ENCODE results near the gene PLEKHA8. TPM values are rescaled to one million over a fixed set of nuclear protein-coding genes. Genes with fewer than 3 reads are reported as not detected.
A peak's percentile ranks its signal among the peaks of the same experiment; 100 is the strongest.

Gene PLEKHA8
- total and polyA plus RNA-seq, 10 of the 15 experiments (the other 5 are each of a cell fraction or from before 2014, with no cell fraction given), result 1.1 to 13.2 (median 5.7) TPM

GRCh38 chr7:30028216-30028748, at the start of gene PLEKHA8 (continued):
- peak in 1 of 2 experiments; percentile 66; a peak in 2 of 3 replicates for TF ChIP-seq EGR1 (IDR thresholded peaks at IDR 0.05; ENCODE audit: borderline replicate concordance in 1 of 2, low read depth in 2 of 2, low read length in 2 of 2)
- TF ChIP-seq CBX5 (IDR thresholded peaks at IDR 0.05; ENCODE audit: low read depth), result peak; percentile 85; the same call in 1 of the 2 replicates
- TF ChIP-seq DPF2 (IDR thresholded peaks at IDR 0.05), result peak; percentile 91; the same call in 1 of the 2 replicates
- no peak for TF ChIP-seq BMI1 (IDR thresholded peaks at IDR 0.05; ENCODE audit: borderline replicate concordance)
- TF ChIP-seq TARDBP (IDR thresholded peaks at IDR 0.05; ENCODE audit: borderline replicate concordance), result peak; percentile 71; the same call in 1 of the 2 replicates
- no peak for TF ChIP-seq ZZZ3 (IDR thresholded peaks at IDR 0.05; ENCODE audit: control insufficient read depth, insufficient read length, low read depth)
- TF ChIP-seq, protein P1, sequence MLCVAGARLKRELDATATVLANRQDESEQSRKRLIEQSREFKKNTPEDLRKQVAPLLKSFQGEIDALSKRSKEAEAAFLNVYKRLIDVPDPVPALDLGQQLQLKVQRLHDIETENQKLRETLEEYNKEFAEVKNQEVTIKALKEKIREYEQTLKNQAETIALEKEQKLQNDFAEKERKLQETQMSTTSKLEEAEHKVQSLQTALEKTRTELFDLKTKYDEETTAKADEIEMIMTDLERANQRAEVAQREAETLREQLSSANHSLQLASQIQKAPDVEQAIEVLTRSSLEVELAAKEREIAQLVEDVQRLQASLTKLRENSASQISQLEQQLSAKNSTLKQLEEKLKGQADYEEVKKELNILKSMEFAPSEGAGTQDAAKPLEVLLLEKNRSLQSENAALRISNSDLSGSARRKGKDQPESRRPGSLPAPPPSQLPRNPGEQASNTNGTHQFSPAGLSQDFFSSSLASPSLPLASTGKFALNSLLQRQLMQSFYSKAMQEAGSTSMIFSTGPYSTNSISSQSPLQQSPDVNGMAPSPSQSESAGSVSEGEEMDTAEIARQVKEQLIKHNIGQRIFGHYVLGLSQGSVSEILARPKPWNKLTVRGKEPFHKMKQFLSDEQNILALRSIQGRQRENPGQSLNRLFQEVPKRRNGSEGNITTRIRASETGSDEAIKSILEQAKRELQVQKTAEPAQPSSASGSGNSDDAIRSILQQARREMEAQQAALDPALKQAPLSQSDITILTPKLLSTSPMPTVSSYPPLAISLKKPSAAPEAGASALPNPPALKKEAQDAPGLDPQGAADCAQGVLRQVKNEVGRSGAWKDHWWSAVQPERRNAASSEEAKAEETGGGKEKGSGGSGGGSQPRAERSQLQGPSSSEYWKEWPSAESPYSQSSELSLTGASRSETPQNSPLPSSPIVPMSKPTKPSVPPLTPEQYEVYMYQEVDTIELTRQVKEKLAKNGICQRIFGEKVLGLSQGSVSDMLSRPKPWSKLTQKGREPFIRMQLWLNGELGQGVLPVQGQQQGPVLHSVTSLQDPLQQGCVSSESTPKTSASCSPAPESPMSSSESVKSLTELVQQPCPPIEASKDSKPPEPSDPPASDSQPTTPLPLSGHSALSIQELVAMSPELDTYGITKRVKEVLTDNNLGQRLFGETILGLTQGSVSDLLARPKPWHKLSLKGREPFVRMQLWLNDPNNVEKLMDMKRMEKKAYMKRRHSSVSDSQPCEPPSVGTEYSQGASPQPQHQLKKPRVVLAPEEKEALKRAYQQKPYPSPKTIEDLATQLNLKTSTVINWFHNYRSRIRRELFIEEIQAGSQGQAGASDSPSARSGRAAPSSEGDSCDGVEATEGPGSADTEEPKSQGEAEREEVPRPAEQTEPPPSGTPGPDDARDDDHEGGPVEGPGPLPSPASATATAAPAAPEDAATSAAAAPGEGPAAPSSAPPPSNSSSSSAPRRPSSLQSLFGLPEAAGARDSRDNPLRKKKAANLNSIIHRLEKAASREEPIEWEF (IDR thresholded peaks at IDR 0.05; ENCODE audit: insufficient replicate concordance, low read depth, low read length), result no peak
- TF ChIP-seq FOXK2 (IDR thresholded peaks at IDR 0.05), result no peak
- TF ChIP-seq STAT3 (IDR thresholded peaks at IDR 0.05; ENCODE audit: low read depth, low read length), result no peak
- peak; percentile 41 to 78; a peak in 3 of 4 replicates for TF ChIP-seq BHLHE40 (IDR thresholded peaks at IDR 0.05; ENCODE audit: borderline replicate concordance in 1 of 2, low read depth in 2 of 2, low read length in 1 of 2)
- TF ChIP-seq ESRRA (IDR thresholded peaks at IDR 0.05; ENCODE audit: low read length), result no peak
- peak; percentile 77 for TF ChIP-seq BACH1 (IDR thresholded peaks at IDR 0.05; ENCODE audit: borderline replicate concordance)
- TF ChIP-seq SKIL (IDR thresholded peaks at IDR 0.05; ENCODE audit: low read depth, poor library complexity, severe bottlenecking), result no peak
- TF ChIP-seq, protein P2, sequence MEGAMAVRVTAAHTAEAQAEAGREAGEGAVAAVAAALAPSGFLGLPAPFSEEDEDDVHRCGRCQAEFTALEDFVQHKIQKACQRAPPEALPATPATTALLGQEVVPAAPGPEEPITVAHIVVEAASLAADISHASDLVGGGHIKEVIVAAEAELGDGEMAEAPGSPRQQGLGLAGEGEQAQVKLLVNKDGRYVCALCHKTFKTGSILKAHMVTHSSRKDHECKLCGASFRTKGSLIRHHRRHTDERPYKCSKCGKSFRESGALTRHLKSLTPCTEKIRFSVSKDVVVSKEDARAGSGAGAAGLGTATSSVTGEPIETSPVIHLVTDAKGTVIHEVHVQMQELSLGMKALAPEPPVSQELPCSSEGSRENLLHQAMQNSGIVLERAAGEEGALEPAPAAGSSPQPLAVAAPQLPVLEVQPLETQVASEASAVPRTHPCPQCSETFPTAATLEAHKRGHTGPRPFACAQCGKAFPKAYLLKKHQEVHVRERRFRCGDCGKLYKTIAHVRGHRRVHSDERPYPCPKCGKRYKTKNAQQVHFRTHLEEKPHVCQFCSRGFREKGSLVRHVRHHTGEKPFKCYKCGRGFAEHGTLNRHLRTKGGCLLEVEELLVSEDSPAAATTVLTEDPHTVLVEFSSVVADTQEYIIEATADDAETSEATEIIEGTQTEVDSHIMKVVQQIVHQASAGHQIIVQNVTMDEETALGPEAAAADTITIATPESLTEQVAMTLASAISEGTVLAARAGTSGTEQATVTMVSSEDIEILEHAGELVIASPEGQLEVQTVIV (IDR thresholded peaks at IDR 0.05; ENCODE audit: borderline replicate concordance, partially characterized antibody), result peak; percentile 77
- no peak for TF ChIP-seq RBBP5 (conservative IDR thresholded peaks at IDR 0.05)
- TF ChIP-seq ELK1 (IDR thresholded peaks at IDR 0.05; ENCODE audit: low read depth, low read length), result peak; percentile 28; the same call in 1 of the 2 replicates
- peak; percentile 50; the same call in 1 of the 2 replicates for TF ChIP-seq PML (IDR thresholded peaks at IDR 0.05; ENCODE audit: low read length)
- TF ChIP-seq LARP7 (IDR thresholded peaks at IDR 0.05), result peak; percentile 93
- no peak for TF ChIP-seq MYB (IDR thresholded peaks at IDR 0.05; ENCODE audit: borderline replicate concordance, low read depth, low read length)
- peak; percentile 63; the same call in 1 of the 2 replicates for TF ChIP-seq CREM (IDR thresholded peaks at IDR 0.05; ENCODE audit: low read depth)
